ENCODE measurements around the gene GADD45GIP1. TPM values are rescaled to one million over a fixed set of nuclear protein-coding genes. Genes with fewer than 3 reads are reported as not detected.
A peak's percentile ranks its signal among the peaks of the same experiment; 100 is the strongest.

The GADD45GIP1 gene
- total RNA-seq: 10 to 100 TPM; 32.6 to 36.0 TPM

GRCh38 chr19:12956446-12957388, at the start of gene GADD45GIP1:
Gene GADD45GIP1, minus strand, starts transcription at chr19:12957223. Its CDS starts 11 bp downstream, at chr19:12957212.
- ATAC-seq: peak; percentile 96
- H3K4me1 Mint-ChIP-seq (ENCODE audit: low read depth): peaks cover 36% of the 10 kb centered on the region
- H3K27ac Mint-ChIP-seq: peak within 1 kb of the TSS; percentile 98
- ChIA-PET CTCF (interaction anchor here (1.0 to 6.0 kb wide), 3 partner anchors 9 to 66 kb away, joined by 3 to 51 read pairs (median 4); partner anchors contain the start of gene GCDH), POLR2A (interaction anchor here (0.7 to 3.5 kb wide), 10 partner anchors 9 to 197 kb away, joined by 3 to 30 read pairs (median 4); partner anchors contain the start of genes CALR, FARSA, GCDH and RAD23A)
- intact Hi-C loops (cut with micrococcal nuclease): no loop called here
- no peaks in the 10 kb centered on the region for H3K27me3 Mint-ChIP-seq
- H3K4me3 Mint-ChIP-seq: peak within 1 kb of the TSS; percentile 78
- TF ChIP-seq CTCF (IDR thresholded peaks at IDR 0.05): no peak
- peaks cover 33% of the 10 kb centered on the region for H3K36me3 Mint-ChIP-seq (ENCODE audit: low read depth)
- H3K9me3 Mint-ChIP-seq: no peaks in the 10 kb centered on the region
- DNase-seq: peak; percentile 87

GRCh38 chr19:13005861-13006370, 48.9 kb upstream of the GADD45GIP1 start:
- Mint-ChIP-seq H3K4me1 (ENCODE audit: low read depth) (no peaks in the 10 kb centered on the region), H3K9me3 (no peaks in the 10 kb centered on the region), H3K27me3 (peaks cover 14% of the 10 kb centered on the region), H3K27ac (no peak overlapping the region), H3K36me3 (ENCODE audit: low read depth) (no peaks in the 10 kb centered on the region), H3K4me3 (no peak overlapping the region)
- ATAC-seq (no peak), DNase-seq (no peak)
- intact Hi-C loops (cut with micrococcal nuclease): no loop called here
- no peak for TF ChIP-seq CTCF (IDR thresholded peaks at IDR 0.05)
- POLR2A ChIA-PET: interaction anchor here (0.6 to 1.5 kb wide), 2 partner anchors 12 to 36 kb away, joined by 3 to 5 read pairs; no protein-coding TSS in a partner anchor
- CTCF ChIA-PET: interaction anchor here (1.0 to 4.7 kb wide), 9 partner anchors 20 to 88 kb away, joined by 3 to 21 read pairs (median 7); no protein-coding TSS in a partner anchor

- POLR2A ChIA-PET: interaction anchor here (1.5 kb wide), 1 partner anchor 11 kb away, joined by 5 read pairs; no protein-coding TSS in a partner anchor
- no peaks in the 10 kb centered on the region for H3K36me3 Mint-ChIP-seq (ENCODE audit: low read depth)
- DNase-seq: no peak
- H3K27ac Mint-ChIP-seq: no peak overlapping the region
- H3K4me3 Mint-ChIP-seq: no peak overlapping the region
- H3K9me3 Mint-ChIP-seq: no peaks in the 10 kb centered on the region
- CTCF ChIA-PET: interaction anchor here (1.0 to 4.7 kb wide), 8 partner anchors 20 to 89 kb away, joined by 3 to 21 read pairs (median 8); no protein-coding TSS in a partner anchor
- H3K4me1 Mint-ChIP-seq (ENCODE audit: low read depth): no peaks in the 10 kb centered on the region
- intact Hi-C loops (cut with micrococcal nuclease): no loop called here
- TF ChIP-seq CTCF (IDR thresholded peaks at IDR 0.05): no peak
- ATAC-seq: no peak
- peaks cover 8% of the 10 kb centered on the region for H3K27me3 Mint-ChIP-seq
Measured at GRCh38 chr19:13005253-13005652, 48.2 kb upstream of the GADD45GIP1 start.

GRCh38 chr19:13004273-13004672, 47.2 kb upstream of the GADD45GIP1 start:
- H3K9me3 Mint-ChIP-seq: no peaks in the 10 kb centered on the region
- no peak overlapping the region for H3K4me3 Mint-ChIP-seq
- ChIA-PET CTCF (interaction anchor here (0.8 to 4.7 kb wide), 6 partner anchors 22 to 90 kb away, joined by 3 to 21 read pairs (median 5); no protein-coding TSS in a partner anchor), POLR2A (interaction anchor here (1.5 kb wide), 1 partner anchor 10 kb away, joined by 5 read pairs; no protein-coding TSS in a partner anchor)
- no peak for ATAC-seq
- intact Hi-C loops (cut with micrococcal nuclease): no loop called here
- DNase-seq: no peak
- no peak for TF ChIP-seq CTCF (IDR thresholded peaks at IDR 0.05)
- no peaks in the 10 kb centered on the region for H3K4me1 Mint-ChIP-seq (ENCODE audit: low read depth)
- no peaks in the 10 kb centered on the region for H3K36me3 Mint-ChIP-seq (ENCODE audit: low read depth)
- H3K27me3 Mint-ChIP-seq: peaks cover 5% of the 10 kb centered on the region
- H3K27ac Mint-ChIP-seq: no peak overlapping the region
